Measurements from ENCODE around the gene CEPT1. TPM values are rescaled to one million over a fixed set of nuclear protein-coding genes. Genes with fewer than 3 reads are reported as not detected.
"Not testable (repeated sequence)": the region's sequence is repeated elsewhere in the genome, so short reads cannot be mapped to it uniquely, and the experiment has no call there.

The CEPT1 gene
- total RNA-seq (10 to 100 TPM in 3 of 5 donors, 1 to 10 TPM in 2; 4.6 to 71.4 (median 22.8) TPM), polyA plus RNA-seq (10 to 100 TPM in 2 of 3 donors, 1 to 10 TPM in 1; 6.1 to 16.2 (median 10.8) TPM)
- long read RNA-seq, donor 1, partial matches to known transcripts: 0 of 1 reads
- long read RNA-seq, donor 1, other reads (novel, unspliced or antisense): 0 of 1 reads
- long read RNA-seq, donor 2, partial matches to known transcripts: 0 of 2 reads
- long read RNA-seq, donor 2, other reads (novel, unspliced or antisense): 0 of 2 reads
- long read RNA-seq, donor 3, partial matches to known transcripts: 0 of 1 reads
- long read RNA-seq, donor 3, other reads (novel, unspliced or antisense): 0 of 1 reads
- long read RNA-seq, donor 4: 0 reads
- long read RNA-seq, donor 5, partial matches to known transcripts: 0 of 3 reads
- long read RNA-seq, donor 5, other reads (novel, unspliced or antisense): 0 of 3 reads
- long read RNA-seq, donor 6: 0 reads
- long read RNA-seq, donor 7, full-length matches to known transcripts: 5 of 5 reads
- long read RNA-seq, donor 7, partial matches to known transcripts: 0 of 5 reads
- long read RNA-seq, donor 7, other reads (novel, unspliced or antisense): 0 of 5 reads
- long read RNA-seq, donor 8, full-length matches to known transcripts: 4 of 22 reads
- long read RNA-seq, donor 8, partial matches to known transcripts: 11 of 22 reads
- long read RNA-seq, donor 8, other reads (novel, unspliced or antisense): 7 of 22 reads
- long read RNA-seq, donor 9, partial matches to known transcripts: 0 of 1 reads
- long read RNA-seq, donor 9, other reads (novel, unspliced or antisense): 0 of 1 reads
- long read RNA-seq, donor 10, partial matches to known transcripts: 0 of 3 reads
- long read RNA-seq, donor 10, other reads (novel, unspliced or antisense): 0 of 3 reads

DNA sequence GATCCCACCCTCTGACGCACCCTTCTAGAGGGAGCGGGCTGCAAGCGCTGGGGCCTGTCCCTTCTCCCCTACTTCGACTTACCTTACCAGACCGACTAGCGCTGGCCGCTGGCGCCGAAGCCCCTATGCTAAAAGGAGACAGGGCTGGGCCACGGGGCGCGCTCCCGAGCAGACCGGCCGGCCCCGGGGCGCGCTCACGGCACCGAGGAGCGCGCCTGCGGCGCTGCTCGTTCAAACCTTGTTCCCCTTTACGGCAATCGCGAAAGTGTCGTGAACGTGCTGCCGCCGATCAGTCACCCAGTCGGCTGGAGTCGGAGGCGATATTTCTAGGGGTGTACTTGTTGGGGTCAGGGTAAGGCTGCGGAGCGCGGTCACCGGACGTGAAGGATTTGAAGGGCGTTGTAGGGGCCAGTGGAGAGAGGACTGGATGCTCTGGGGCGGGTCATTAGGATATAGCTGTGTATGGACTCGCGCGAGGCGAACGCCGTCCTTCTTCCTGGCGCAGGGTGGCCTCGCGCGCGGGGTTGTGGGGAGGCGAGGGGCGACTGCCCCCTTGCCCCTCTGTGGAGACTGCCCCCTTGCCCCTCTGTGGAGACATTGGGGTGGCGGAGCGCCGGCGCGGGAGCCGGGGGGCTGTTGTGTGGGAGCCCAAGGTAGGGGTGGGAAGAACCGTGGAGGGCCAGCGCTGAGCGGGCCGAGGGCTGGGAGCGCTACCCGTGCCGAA lies at the start of gene CEPT1, which contains the start of gene DRAM2:
CEPT1 (plus strand) TSS at position 268 of the 724 bp plus-strand sequence. CDS start 7,492 bp downstream, outside the sequence.
DRAM2 (minus strand) TSS at position 138 of the 724 bp plus-strand sequence. CDS start 8,539 bp downstream, outside the sequence.
- Histone ChIP-seq H3K27ac (peak within 1 kb of the TSS; percentile 78 to 97 (median 95)), H3K27me3 (no peaks in the 10 kb centered on the region), H3K4me3 (peak within 1 kb of the TSS; percentile 85 to 96 (median 92)), H3K4me1 (peaks cover 18 to 46% (median 41%) of the 10 kb centered on the region in 4 donors), H3K36me3 (peaks cover 3 to 23% (median 15%) of the 10 kb centered on the region in 4 donors), H3K9me3 (no peaks in the 10 kb centered on the region)
- no peak for TF ChIP-seq EP300 (IDR thresholded peaks at IDR 0.05)
- peak in 1 of 4 donors; percentile 4 for TF ChIP-seq POLR2A (IDR thresholded peaks at IDR 0.05)
- peak; percentile 81 to 91 (median 87) for TF ChIP-seq POLR2AphosphoS5 (IDR thresholded peaks at IDR 0.05)
- 0% methylated on average over 43 to 68 of the region's 68 CpGs for WGBS, 5 donors
- intact Hi-C loops (cut with DNase I; ENCODE audit: low total_unique reads): no loop called here
- peak; percentile 95 to 99 for DNase-seq

DNA sequence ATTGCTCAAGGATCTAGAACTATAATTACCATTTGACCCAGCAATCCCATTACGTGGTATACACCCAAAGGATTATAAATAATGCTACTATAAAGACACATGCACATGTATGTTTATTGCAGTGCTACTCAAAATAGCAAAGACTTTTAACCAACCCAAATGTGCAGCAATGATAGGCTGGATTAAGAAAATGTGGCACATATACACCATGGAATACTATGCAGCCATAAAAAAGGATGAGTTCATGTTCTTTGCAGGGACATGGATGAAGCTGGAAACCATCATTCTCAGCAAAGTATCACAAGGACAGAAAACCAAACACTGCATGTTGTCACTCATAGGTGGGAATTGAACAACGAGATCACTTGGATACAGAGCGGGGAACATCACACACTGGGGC lies 44.6 kb upstream of the CEPT1 start:
- 87 to 95% (median 92%) methylated on average over 3 of the region's 3 CpGs for WGBS, 5 donors
- H3K4me3 ChIP-seq; H3K36me3 ChIP-seq; H3K27me3 ChIP-seq; H3K27ac ChIP-seq; intact Hi-C loops (cut with DNase I; ENCODE audit: low total_unique reads); DNase-seq; H3K4me1 ChIP-seq: not testable (repeated sequence)
- peaks cover 0 to 38% (median 32%) of the 10 kb centered on the region in 4 donors for H3K9me3 ChIP-seq

DNA sequence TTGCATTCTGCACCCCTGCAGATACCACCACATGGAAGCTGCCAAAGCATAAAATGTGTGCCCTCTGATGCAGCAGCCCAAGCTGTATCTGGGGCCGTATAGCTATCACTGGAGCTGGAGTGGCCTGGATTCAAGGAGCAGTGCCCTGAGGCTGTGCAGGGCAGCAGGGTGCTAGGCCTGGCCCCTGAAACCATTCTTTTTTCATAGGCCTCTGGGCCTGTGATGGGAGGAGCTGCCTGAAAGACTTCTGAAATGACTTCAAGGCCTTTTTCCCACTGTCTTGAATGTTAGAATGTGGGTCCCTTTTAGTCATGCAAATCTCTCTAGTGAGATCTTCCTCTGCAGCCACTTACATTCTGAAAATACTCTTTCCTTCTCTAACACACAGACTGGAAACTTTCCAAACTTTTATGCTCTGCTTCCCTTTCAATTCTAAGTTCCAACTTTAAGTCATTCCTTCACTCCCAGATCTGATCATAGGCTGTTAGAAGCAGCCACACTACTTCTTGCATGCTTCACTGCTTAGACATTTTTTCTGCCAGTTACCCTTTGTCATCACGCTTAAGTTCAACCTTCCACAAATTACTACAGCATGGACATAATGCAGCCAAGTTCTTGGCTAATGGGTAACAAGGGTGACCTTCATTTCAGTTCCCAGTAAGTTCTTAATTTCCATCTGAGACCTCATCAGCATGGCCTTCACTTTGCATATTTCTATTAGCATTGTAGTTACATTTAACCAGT lies 42.5 kb upstream of the CEPT1 start:
- no peak overlapping the region for H3K4me3 ChIP-seq
- no peak for DNase-seq
- H3K4me1 ChIP-seq: no peaks in the 10 kb centered on the region
- 73 to 86% (median 83%) methylated on average over 2 of the region's 2 CpGs for WGBS, 5 donors
- H3K9me3 ChIP-seq: peaks cover 0 to 57% (median 36%) of the 10 kb centered on the region in 4 donors
- no peaks in the 10 kb centered on the region for H3K36me3 ChIP-seq
- TF ChIP-seq EP300 (IDR thresholded peaks at IDR 0.05) (no peak), POLR2AphosphoS5 (IDR thresholded peaks at IDR 0.05) (no peak), POLR2A (IDR thresholded peaks at IDR 0.05) (no peak)
- TF ChIP-seq, protein P1, sequence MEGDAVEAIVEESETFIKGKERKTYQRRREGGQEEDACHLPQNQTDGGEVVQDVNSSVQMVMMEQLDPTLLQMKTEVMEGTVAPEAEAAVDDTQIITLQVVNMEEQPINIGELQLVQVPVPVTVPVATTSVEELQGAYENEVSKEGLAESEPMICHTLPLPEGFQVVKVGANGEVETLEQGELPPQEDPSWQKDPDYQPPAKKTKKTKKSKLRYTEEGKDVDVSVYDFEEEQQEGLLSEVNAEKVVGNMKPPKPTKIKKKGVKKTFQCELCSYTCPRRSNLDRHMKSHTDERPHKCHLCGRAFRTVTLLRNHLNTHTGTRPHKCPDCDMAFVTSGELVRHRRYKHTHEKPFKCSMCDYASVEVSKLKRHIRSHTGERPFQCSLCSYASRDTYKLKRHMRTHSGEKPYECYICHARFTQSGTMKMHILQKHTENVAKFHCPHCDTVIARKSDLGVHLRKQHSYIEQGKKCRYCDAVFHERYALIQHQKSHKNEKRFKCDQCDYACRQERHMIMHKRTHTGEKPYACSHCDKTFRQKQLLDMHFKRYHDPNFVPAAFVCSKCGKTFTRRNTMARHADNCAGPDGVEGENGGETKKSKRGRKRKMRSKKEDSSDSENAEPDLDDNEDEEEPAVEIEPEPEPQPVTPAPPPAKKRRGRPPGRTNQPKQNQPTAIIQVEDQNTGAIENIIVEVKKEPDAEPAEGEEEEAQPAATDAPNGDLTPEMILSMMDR (IDR thresholded peaks at IDR 0.05): no peak
- H3K27ac ChIP-seq: no peak overlapping the region
- H3K27me3 ChIP-seq: no peaks in the 10 kb centered on the region
- intact Hi-C loops (cut with DNase I; ENCODE audit: low total_unique reads): no loop called here

DNA sequence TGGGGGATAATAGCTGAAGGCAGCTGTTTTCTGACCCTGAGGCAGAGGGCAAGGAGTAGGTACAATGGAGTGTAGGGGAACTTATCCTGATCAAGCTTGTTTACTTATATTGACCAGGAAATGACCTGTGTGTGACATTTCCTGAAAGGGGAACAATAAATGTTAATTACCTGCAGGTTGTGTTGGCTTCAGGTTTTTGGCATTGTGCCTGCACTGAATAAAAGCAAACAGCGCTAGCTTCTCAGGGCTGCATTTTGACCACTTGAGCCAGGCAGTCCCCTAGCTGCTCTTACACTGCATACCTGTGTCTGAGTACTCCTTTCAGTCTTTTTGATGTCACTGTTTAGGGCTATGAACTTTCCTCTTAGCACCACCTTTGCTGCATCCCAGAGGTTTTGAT lies 40.7 kb upstream of the CEPT1 start:
- peak in 1 of 2 donors; percentile 46 for DNase-seq
- H3K27me3 ChIP-seq: no peaks in the 10 kb centered on the region
- TF ChIP-seq POLR2A (IDR thresholded peaks at IDR 0.05): no peak
- no peak for TF ChIP-seq EP300 (IDR thresholded peaks at IDR 0.05)
- TF ChIP-seq POLR2AphosphoS5 (IDR thresholded peaks at IDR 0.05): no peak
- TF ChIP-seq, protein P1 (IDR thresholded peaks at IDR 0.05): no peak
- peaks cover 0 to 60% (median 36%) of the 10 kb centered on the region in 4 donors for H3K9me3 ChIP-seq
- 50 to 83% (median 56%) methylated on average over 1 of the region's 1 CpG for WGBS, 5 donors
- H3K27ac ChIP-seq: no peak overlapping the region
- no peaks in the 10 kb centered on the region for H3K36me3 ChIP-seq
- intact Hi-C loops (cut with DNase I; ENCODE audit: low total_unique reads): no loop called here
- no peaks in the 10 kb centered on the region for H3K4me1 ChIP-seq
- no peak overlapping the region for H3K4me3 ChIP-seq
